Prostate gland (tissue), 2 donors: ENCODE measurements around the gene TSPAN7.

Experiments used
- CTCF ChIP-seq, 4 experiments: fragments of 200-600 bp in 2 of 4; fragments of 450-650 bp in 2 of 4; sonication (generic) in 2 of 4; IDR thresholded peaks; 1 replicate in 3 of 4; 2 replicates in 1 of 4; pipeline ENCODE4 v1.5.1; 2016 to 2019; ENCODE audit warnings: antibody characterized with exemption in 4 of 4, mild to moderate bottlenecking in 2 of 4, moderate library complexity in 2 of 4
- POLR2A ChIP-seq: fragments of 450-650 bp; IDR thresholded peaks from one replicate; pipeline ENCODE4 v1.6.1; 2016; ENCODE audit warnings: antibody characterized with exemption, mild to moderate bottlenecking
- POLR2AphosphoS5 ChIP-seq: sonication (generic); formaldehyde crosslinking; IDR thresholded peaks from one replicate; pipeline ENCODE4 v1.6.1; 2017; ENCODE audit warnings: antibody characterized with exemption

- no peak for TF ChIP-seq CTCF (IDR thresholded peaks at IDR 0.05)
- TF ChIP-seq POLR2AphosphoS5, result no peak
- no peak for TF ChIP-seq POLR2A
These were observed 79.9 kb downstream of the TSPAN7 start for GRCh38 chrX:38641197-38641596.
